HG03558 (cell line): ENCODE results near the gene RING1.

Experiments used
- ATAC-seq: cut with Tn5 transposase; IDR thresholded peaks from one replicate; pipeline ENCODE4 v1.9.1; 2021; ENCODE audit warnings: moderate number of reproducible peaks; ENCODE audit not compliant: unreplicated experiment; ENCODE audit errors: extremely low read depth

Gene RING1

GRCh38 chr6:33191383-33192104 is 16.8 kb upstream of the RING1 start:
- no peak for ATAC-seq

DNA sequence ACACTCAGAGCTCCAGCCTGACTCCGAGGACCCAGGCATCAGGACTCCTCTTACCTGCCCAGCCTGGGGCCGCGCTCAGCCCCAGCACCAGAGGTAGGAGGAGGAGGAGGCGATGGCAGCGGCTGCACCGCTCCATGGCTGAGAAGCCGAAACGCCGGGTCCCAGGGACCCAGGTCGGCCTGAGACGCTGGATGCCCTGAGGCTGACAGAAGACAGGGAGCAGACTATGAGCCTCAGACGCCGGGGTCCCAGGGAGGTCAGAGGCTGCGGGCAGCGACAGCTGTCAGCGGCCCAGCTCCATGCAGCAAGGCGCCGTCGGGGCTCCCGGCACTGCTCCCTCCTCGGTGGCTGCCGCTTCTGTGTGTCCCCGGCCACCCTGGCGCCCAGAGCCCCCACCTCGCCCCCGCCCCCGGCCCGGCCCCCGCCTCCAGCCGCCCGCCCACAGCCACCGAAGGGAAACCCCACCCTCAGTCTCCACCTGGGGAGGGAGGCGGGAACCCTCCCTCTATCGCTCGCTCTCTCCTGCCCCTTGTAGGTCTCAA is 16.1 kb upstream of the RING1 start, which contains the start of gene COL11A2:
TSS of gene COL11A2 (minus strand) at position 363 of the 542 bp plus-strand sequence. CDS start at position 136, 227 bp downstream.
- ATAC-seq: no peak

- ATAC-seq: no peak
Observed at GRCh38 chr6:33192671-33193602, 15.4 kb upstream of the RING1 start.

- no peak for ATAC-seq
Observed at GRCh38 chr6:33193619-33194018, 14.7 kb upstream of the RING1 start.

- no peak for ATAC-seq
Observed at GRCh38 chr6:33194431-33194979, 13.8 kb upstream of the RING1 start.

DNA sequence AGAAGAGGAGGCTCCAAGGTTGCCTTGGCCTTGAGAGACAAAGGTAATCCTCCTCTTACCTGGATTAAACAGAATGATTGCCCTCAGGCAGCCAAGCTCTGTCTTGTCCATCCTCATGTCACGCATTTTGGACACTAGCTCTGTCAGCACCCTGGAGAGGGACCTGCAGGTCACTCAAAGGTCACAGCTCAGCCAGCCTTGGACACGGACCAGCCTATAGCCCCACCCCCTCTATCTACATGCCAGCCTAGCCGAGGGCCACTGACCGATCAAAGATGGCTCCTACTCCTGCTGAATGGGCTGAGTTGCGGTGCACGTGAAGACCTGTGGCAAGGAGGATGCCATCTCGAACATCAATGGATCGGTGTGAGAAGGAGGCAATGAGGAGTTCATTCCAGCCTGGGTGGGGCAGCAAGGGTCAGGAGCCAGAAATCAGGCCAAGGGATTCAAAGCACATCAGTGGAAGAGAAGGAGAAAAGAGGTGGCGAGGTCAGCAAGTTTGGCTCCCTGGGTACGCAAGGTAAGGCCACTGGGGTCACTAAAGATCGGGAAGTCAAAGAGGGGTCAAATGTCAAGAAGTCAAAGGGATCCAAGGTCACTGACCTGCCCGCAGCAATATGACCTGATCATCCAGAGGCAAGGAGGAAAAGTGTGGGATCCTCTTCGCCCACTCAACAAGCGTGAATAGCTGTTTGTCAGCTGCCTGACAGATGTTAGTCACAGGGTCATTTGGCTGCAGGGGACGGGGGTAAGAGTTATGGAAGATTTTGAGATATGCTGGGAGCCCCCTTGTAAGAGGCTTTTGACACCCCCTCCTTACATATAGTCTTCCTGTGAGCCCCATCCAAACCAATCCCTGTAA is 12.8 kb upstream of the RING1 start:
- ATAC-seq: no peak

GRCh38 chr6:33197431-33198048 is 10.8 kb upstream of the RING1 start:
- ATAC-seq: no peak

GRCh38 chr6:33198159-33198852 is 10.0 kb upstream of the RING1 start:
- ATAC-seq: no peak

DNA sequence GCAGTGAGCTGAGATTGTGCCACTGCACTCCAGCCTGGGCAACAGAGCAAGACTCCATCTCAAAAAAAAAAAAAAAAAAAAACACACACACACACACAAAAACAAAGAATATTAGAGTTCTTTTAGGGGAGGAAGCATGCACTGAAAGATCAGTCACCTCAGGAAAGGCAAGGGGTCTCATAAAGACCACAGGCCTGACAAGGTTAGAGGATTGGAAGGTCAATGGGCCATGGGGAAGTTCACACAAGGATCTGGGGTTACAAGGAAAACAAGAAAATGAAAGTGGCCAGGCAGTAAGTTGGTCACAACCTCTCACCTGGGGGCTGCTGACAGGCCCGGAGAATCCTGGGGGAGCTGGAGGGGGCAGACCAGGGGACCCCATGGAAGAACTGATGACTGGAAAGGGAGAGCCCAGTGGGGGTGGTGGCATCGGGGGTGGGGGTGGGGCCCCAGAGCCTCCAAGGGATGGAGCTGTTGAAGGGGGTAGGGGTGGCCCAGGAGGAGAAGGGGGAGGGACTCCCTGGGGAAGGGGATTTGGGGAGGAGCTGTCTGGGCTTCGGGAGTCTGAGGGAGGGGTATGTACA is 9.4 kb upstream of the RING1 start:
- ATAC-seq: no peak

GRCh38 chr6:33199687-33200218 is 8.5 kb upstream of the RING1 start:
- ATAC-seq: no peak

DNA sequence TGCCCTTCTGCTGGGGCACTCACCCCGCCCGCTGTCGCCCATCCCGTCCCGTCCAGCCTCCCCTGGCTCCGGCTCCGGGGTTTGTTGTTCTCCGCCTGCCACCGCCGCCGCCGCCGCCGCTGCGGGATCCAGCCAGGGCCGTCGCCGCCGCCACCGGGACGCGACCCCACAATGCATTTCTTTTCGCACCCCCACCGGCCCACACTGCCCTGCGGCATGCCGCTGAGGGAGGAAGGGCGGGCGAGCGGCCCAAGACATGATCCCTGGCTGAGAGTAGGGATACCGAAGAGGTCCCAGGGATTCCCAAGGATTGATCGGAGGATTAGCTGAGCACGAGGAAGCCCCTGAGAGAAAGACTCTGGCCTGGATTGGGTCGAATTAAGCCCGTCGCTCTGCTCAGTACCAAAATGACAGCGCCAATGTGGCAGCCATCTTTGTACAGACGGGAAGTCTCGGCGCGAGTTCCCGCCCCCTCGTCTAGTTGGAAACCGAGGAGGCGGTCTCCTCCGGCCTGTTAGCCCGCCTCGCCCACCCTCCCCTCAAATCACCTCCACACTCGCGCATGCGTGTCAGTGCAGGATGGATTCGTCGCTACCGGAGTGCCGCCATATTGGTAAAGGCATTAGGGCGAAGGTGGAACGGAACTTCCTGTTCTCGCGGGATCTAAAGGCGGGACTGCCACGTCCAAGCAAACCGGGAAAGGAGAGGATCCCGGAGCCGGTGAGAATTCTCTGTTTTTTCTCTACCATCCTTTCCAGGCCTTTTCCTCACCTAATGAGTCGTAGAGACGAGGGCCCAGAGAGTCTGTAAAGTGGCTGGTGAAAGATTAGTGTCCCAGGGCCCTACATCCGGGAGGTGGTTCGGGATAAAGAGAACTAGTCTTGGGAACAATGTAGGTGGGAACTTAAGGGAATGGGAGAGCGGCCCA is 7.8 kb upstream of the RING1 start, which contains the start of the genes RXRB and SLC39A7:
TSS of gene RXRB (minus strand) at position 447 of the 928 bp plus-strand sequence. CDS start at position 258, 189 bp downstream.
TSS of gene SLC39A7 (plus strand) at position 649 of the 928 bp plus-strand sequence. CDS start 379 bp downstream, outside the sequence.
- no peak for ATAC-seq

DNA sequence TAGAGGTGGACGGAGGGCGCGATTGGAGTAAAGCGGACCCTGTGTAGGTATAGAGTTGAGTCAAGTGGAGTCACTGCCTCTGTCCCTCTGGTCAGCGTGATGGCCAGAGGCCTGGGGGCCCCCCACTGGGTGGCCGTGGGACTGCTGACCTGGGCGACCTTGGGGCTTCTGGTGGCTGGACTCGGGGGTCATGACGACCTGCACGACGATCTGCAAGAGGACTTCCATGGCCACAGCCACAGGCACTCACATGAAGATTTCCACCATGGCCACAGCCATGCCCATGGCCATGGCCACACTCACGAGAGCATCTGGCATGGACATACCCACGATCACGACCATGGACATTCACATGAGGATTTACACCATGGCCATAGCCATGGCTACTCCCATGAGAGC is 7.2 kb upstream of the RING1 start:
- ATAC-seq: no peak

GRCh38 chr6:33201935-33202334 is 6.4 kb upstream of the RING1 start:
- no peak for ATAC-seq

DNA sequence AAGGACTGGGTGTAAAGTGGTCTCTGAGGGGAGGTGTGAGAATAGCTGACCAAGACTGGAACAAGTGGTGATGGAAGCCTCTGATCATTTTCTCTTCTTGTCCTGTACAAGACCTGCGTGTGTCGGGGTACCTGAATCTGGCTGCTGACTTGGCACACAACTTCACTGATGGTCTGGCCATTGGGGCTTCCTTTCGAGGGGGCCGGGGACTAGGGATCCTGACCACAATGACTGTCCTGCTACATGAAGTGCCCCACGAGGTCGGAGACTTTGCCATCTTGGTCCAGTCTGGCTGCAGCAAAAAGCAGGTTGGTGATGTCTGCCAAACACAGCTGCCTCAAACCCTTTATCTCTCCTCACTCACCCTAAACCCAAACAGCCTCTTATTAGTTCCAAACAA is 5.5 kb upstream of the RING1 start:
- ATAC-seq: no peak

GRCh38 chr6:33203443-33204164 is 4.7 kb upstream of the RING1 start:
- no peak for ATAC-seq

GRCh38 chr6:33204165-33204414 is 4.2 kb upstream of the RING1 start:
- ATAC-seq: no peak
